ENCODE measurements around the gene APLP2.
"Not testable (repeated sequence)": the region's sequence is repeated elsewhere in the genome, so short reads cannot be mapped to it uniquely, and the experiment has no call there.

APLP2 gene

GRCh38 chr11:130178441-130179339, 109.0 kb downstream of the APLP2 start:
- DNase-seq: no peak

- DNase-seq: no peak
Observed at GRCh38 chr11:130179396-130180306, 110.0 kb downstream of the APLP2 start.

- peak; percentile 46 for DNase-seq
Observed at GRCh38 chr11:130180491-130180890, 110.8 kb downstream of the APLP2 start.

GRCh38 chr11:130180896-130181294, 111.2 kb downstream of the APLP2 start:
- no peak for DNase-seq

- peak; percentile 48 for DNase-seq
Observed at GRCh38 chr11:130181295-130182272, 111.9 kb downstream of the APLP2 start.

- DNase-seq: no peak
Observed at GRCh38 chr11:130183878-130184610, 114.3 kb downstream of the APLP2 start.

- DNase-seq: no peak
Observed at GRCh38 chr11:130187096-130187495, 117.4 kb downstream of the APLP2 start.

GRCh38 chr11:130188047-130188446, 118.4 kb downstream of the APLP2 start:
- no peak for DNase-seq

GRCh38 chr11:130188585-130189347, 119.1 kb downstream of the APLP2 start:
- DNase-seq: no peak

GRCh38 chr11:130189492-130190210, 120.0 kb downstream of the APLP2 start:
- DNase-seq: no peak

- DNase-seq: no peak
Observed at GRCh38 chr11:130190371-130190881, 120.7 kb downstream of the APLP2 start.

GRCh38 chr11:130191896-130192295, 122.2 kb downstream of the APLP2 start:
- DNase-seq: no peak

GRCh38 chr11:130192845-130193267, 123.2 kb downstream of the APLP2 start:
- DNase-seq: no peak

GRCh38 chr11:130193551-130193950, 123.9 kb downstream of the APLP2 start:
- not testable (repeated sequence) for DNase-seq

Measured in NCI-H226 (cell line).